Spleen (tissue), 7 donors: Measurements from ENCODE around the gene IFT43.

Experiments used
- POLR2A ChIP-seq, 3 donors: fragments of 450-650 bp; IDR thresholded peaks; one replicate each; pipeline ENCODE4 v1.5.1; 2017; ENCODE audit warnings: antibody characterized with exemption in 3 of 3, mild to moderate bottlenecking in 1 of 3
- POLR2AphosphoS5 ChIP-seq, 3 donors: sonication (generic); formaldehyde crosslinking; IDR thresholded peaks; one replicate each; pipeline ENCODE4 v1.5.1; 2017; ENCODE audit warnings: antibody characterized with exemption in 3 of 3
- TF ChIP-seq, protein P1 (sequence below), 11 experiments: fragments of 200-600 bp in 7 of 11; fragments of 450-650 bp in 4 of 11; sonication (generic) in 4 of 11; IDR thresholded peaks in 8 of 11; conservative IDR thresholded peaks in 3 of 11; 1 replicate in 7 of 11; 2 replicates in 4 of 11; pipeline versions ENCODE4 v1.4.0 to v1.8.0; 2016 to 2021; ENCODE audit warnings: antibody characterized with exemption in 11 of 11, inconsistent platforms in 4 of 11, mild to moderate bottlenecking in 1 of 11
- donor health status: DM: no; HTN: no; CAD: no; lungs with moderate emphysema.
- donor health status: DM: no; HTN: no; CAD: no.
- donor health status: DM: no; HTN: no; CAD: no.

DNA sequence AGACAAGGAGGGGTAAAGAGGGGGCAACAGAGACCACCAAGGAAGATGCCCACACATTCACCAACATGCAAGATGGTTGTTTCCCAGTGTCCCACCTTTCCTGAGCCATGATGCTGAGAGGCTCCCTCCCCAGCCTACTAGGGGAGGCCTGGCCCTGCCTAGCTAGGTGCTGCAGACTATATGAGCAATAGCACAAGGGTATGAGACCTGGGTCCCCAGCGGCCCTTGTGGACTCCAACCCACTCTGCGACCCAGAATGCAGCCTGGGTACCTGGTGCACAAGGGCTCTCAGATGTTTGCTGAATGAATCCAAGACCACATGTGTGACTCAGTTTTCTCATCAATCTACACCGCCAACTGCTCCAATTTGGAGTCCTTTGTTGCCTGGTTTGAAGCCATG is 17.7 kb upstream of the IFT43 start:
- TF ChIP-seq, protein P1, sequence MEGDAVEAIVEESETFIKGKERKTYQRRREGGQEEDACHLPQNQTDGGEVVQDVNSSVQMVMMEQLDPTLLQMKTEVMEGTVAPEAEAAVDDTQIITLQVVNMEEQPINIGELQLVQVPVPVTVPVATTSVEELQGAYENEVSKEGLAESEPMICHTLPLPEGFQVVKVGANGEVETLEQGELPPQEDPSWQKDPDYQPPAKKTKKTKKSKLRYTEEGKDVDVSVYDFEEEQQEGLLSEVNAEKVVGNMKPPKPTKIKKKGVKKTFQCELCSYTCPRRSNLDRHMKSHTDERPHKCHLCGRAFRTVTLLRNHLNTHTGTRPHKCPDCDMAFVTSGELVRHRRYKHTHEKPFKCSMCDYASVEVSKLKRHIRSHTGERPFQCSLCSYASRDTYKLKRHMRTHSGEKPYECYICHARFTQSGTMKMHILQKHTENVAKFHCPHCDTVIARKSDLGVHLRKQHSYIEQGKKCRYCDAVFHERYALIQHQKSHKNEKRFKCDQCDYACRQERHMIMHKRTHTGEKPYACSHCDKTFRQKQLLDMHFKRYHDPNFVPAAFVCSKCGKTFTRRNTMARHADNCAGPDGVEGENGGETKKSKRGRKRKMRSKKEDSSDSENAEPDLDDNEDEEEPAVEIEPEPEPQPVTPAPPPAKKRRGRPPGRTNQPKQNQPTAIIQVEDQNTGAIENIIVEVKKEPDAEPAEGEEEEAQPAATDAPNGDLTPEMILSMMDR (IDR thresholded peaks at IDR 0.05 in 8 of 11, conservative IDR thresholded peaks at IDR 0.05 in 3 of 11): no peak
- TF ChIP-seq POLR2A (IDR thresholded peaks at IDR 0.05) (no peak), POLR2AphosphoS5 (IDR thresholded peaks at IDR 0.05) (no peak)
